ENCODE results near the gene SOX12.
A peak's percentile ranks its signal among the peaks of the same experiment; 100 is the strongest.
"Not testable (repeated sequence)": the region's sequence is repeated elsewhere in the genome, so short reads cannot be mapped to it uniquely, and the experiment has no call there.

The SOX12 gene

DNA sequence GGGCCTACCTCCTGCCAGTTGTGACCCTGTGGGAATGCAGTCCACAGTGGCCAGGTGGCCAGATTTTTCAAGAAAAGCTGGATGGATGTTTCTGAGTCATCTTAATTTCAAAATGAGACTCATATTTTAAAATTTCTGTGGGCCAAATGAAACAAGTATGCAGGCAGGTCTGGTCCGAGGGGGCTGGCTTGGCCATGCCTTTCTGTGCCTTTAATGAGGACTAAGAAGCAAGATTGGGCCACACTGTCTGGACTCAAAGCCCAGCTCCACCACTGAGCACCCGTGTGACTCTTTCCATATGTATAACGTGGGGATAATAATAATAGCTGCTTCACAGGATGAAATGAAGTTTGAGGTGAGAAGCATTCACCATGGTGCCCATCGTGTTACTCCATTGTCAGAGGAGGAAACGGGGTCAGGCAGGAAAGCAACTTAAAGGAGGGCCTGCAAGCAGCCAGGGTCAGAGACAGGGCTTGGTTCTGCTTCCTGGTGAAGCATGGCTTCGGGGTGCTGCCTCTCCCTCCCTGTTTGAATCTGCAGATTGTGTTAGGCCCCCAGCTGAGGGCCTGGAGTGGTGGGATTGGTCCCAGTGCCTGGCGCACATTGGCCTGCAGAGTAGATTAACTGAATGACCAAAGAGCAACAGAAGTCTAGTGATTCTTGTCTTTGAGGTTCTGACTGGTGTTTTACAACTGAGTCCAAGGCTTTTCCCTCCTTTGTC, 3.8 kb downstream of the SOX12 start:
- no peak for DNase-seq

DNA sequence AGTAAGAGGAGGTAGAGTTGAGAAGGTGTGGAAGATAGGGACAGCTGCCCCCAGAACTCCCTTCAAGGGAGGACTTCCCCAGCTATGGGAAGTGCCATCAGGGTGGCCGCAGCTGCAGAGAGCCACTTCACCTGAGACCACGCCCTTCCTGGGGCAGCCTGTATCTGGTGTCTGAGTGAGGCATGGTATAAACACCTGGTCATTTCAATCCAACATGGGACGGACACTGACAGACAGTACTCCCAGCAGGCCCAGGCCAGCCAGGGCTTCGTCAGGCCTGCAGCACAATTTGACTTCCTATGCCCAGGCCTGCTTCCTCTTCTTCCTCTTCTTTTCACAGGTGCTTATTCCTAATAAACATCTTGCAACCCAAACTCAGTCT, 4.5 kb downstream of the SOX12 start:
- DNase-seq, result no peak

DNA sequence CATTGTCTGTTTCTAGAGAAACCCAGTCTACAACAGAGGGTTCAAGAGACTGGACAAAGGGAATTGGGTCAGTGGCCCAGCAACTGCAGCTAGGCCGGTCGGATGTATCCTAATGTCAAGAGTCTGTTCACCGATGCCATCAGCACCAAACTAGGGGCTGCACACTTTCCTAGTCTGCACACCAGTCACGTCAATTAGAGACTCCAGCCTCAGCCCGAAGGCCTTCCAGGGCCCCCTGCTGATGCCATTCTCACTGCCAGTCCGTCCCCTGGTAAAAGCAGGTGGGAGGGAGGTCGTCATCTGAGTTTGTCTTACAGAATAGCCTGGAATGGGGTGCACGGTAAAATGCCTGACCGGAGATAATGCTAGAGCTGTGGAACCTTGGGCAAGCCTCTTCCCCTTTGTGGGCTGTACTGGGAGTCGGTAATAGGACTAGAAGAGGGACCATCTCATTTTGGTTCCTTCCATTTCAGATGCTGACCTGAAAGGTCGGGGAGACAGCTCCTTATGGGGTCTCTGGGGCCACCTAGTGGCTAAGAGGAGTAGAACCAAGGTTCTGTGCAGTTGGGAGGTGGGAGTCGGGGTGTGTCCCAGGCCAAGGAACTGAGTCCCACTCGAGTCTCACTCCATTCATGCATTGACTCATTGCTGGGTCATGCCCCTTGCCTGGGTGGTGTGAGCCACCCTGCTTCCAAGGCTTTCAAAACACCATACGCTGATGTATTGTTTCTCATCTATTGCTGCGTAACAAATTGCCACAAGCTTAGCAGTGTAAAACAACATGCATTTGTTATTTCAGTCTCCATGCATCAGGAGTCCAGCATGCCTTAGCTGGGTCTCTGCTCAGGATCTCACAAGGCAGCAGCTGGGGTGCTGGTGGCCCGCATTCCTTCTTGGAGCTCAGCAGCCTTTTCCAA, 5.1 kb downstream of the SOX12 start:
- DNase-seq, result peak; percentile 39

DNA sequence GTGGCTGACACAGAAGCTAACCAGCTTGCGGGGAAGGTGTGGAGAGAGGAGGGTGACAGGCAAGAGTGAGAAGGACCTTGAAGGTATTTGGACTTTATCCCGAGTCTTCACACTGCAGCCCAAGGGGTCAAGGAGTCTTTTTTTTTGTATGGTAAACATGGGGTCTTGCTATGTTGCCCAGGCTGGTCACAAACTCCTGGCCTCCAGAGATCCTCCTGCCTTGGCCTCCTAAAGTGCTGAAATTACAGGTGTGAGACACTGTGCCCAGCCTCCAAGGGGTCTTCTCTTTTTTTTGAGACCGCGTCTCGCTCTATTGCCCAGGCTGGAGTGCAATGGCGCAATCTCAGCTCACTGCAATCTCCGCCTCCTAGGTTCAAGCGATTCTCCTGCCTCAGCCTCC, 9.2 kb downstream of the SOX12 start:
- no peak for DNase-seq

DNA sequence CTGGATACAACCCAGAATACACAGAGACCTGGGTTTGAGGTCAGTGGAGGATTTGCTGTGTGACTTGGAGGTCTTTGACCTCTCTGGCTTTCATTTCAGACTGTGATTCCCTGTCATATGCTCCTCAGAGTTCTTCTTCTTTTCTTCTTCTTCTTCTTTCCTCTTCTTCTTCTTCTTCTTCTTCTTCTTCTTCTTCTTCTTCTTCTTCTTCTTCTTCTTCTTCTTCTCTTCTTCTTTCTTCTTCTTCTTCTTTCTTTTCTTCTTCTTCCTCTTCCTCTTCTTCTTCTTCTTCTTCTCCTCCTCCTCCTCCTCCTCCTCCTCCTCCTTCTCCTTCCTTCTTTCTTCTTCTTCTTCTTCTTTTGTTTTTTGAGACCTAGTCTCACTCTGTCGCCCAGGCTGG, 10.7 kb downstream of the SOX12 start:
- not testable (repeated sequence) for DNase-seq

DNA sequence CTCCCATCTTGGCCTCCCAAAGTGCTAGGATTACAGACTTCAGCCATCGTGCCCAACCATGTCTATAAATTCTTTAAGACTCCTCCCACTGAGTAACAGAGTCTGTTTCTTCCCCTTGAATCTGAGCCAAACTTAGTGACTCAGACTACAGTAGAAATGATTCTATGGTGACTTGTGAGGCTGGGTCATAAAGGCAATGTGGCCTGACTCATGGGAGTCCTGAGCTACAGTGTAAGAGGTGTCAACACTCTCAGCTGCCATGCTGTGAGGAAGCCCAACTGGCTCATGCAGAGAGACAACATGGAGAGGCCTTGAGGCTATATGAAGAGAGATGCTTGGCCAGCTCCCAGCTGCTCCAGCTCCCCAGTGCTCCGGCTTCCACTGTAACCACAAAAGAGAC, 16.3 kb downstream of the SOX12 start:
- peak; percentile 51 for DNase-seq

DNA sequence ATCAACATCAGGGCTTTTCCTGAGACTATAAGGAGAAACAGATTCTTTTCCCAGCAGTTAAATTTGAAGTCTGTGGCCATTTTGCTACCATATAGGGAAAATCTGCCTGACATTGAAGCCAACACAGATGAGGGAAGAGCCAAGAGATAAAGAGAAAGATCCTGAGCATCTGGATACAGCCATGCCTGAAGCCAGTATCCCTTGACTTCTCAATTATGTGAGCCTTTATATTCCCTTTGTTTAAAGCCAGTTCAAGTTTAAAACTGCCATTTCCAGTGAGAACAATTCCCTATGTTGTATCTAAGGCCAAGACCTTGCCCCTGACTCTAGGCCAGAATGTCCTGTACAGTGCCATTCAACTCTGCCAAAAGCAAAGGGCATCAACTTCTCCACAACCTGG, 17.8 kb downstream of the SOX12 start:
- no peak for DNase-seq

DNA sequence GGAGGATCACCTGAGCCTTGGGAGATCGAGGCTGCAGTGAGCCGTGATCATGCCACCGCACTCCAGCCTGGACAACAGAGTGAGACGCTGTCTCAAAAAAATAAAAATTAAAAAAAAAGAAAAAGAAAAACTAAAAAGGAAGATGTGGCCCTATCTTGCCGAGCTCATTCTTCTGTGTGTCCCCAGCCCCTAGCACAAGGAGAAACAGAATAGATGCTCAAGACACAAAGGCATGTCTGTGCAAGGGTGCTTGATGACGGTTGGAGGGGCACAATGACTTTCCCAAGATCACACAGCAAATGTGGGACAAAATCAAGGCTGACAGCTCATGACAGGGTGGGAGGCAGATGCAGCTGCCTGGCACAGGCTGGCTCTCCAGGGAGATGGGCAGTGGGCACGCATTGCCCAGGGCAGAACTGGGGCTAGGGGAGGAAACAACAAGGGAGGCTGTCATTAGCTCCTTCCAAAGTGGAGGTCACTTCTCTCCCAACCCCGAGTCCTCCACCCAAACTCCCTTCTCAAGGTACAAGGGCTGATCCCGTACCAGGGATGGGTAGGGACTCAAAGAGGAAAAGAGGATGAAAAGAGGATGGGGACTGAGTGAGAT, 20.8 kb downstream of the SOX12 start:
- DNase-seq, result no peak

DNA sequence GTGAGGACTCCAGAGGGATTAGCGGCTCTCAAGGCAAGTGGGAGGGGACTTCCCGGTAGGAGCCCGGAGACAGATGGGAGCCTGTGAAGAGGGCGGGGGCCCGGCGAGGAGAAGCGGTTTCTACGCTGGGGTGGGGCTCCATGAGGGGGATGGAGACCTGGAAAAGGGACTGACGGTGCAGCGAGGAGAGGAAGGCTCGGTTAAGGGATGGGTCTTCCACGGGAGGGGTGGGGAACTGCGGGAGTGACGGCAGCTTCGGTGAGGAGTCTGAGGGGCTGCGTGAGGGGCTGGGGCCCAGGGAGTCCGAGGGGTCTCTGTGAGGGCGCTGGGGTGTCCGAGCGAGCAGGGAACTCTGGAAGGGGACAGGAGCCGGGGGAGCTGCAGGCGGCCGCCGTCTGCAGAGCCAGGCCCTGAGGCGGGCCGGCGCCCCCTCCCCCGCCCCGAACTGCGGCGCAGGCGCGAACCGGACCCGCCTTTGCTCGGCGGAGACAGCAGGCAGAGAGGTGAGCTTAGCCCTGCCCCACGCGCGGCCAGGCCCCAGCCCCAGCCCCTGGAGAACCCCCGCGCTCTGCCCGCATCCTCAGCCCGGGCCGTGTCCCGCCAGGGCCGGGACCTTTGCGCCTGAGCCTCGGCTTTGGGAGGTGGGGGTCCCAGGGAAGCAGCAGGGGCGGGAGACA, 21.4 kb downstream of the SOX12 start, which contains the start of gene NRSN2:
NRSN2 (plus strand) TSS at position 472 of the 677 bp plus-strand sequence. CDS start 2,533 bp downstream, outside the sequence.
- no peak for DNase-seq

DNA sequence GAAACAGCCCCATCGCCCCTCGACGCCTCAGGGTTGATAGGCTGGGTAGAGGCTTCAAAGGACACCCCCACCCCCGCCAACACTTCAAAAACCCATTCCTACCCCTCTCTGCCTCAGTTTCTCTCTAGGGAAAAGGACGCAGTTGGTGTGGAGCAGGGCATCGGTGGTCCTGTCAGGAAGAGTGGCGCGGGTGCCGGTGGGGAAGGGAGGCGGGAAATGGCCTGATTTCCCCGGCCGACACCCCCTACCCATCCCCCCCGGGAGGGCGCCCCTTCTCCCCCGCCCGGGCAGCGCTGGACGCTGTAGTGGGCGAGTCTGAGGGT, 21.9 kb downstream of the SOX12 start:
- no peak for DNase-seq

DNA sequence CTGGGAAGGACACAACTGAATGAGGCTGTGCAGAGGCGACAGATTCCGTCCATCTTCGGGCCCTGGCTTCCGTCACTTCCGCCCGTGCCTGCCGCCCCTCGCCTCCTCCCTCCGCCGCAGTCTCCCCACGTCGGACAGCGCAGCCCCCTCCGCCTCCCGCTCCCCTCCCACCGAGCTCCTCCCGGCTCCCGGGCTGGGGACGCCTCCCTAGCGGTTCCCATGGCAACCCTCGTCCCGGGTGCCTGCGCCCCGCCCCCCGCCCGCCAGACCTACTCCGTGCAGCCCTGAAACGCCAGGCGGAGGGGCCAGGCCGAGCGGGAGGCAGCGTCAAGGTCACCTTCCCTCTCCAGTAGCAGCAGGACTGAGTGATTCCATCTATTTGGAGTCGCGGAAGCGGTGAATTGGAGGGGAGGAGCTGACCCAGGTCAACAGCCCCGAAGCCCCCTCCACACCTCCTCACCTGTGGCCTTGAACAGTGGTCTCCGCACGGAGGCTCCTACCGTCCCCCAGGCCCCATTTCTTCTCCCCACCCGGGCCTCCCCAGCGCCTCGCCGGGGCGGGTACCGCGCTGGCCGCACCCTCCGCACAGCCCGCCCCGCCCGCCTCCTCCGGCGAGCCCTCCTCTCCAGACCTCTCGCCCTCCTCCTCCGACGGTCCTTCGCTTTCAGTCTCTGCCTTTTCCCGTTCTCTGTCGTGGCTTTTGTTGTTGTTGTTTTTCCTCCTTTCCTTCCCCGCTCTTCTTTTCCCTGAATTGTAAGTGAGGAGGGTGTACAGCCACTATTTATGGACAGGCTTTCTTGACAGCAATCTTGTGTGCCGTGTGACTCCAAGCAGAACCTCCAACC, 22.5 kb downstream of the SOX12 start:
- DNase-seq, result peak; percentile 56

DNA sequence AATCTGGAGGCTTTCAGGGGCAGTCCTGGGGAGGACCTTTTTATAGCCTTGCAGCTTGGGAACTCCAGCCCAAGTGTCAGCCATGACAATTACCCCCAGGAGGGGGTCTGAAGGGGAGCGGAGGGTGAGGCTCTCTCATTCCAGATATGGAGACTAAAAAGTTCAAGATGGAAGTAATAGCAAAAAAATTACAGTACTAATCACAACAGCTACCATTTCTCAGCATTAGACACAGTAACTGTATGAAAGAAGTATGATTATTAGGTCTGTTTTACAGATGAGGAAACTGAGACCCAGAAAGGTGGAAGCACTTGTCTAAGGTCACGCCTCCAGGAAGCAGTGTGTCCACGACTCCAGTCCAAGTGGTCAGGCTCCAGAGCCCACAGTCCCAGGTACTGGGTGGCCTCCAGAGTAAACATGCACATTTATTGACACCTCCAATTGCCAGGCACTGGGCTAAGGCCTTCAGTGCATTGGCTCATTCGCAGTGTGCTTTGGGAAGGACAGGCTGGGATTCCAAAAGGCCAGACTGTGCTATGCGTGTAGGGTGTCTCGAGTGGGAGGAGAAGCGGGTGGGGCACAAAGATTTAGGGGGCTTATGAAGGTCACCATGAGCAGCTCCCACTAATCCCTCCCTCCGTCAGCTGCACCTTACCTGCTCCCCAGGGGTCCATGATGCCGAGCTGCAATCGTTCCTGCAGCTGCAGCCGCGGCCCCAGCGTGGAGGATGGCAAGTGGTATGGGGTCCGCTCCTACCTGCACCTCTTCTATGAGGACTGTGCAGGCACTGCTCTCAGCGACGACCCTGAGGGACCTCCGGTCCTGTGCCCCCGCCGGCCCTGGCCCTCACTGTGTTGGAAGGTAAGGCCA, 23.9 kb downstream of the SOX12 start:
- DNase-seq, result no peak

DNA sequence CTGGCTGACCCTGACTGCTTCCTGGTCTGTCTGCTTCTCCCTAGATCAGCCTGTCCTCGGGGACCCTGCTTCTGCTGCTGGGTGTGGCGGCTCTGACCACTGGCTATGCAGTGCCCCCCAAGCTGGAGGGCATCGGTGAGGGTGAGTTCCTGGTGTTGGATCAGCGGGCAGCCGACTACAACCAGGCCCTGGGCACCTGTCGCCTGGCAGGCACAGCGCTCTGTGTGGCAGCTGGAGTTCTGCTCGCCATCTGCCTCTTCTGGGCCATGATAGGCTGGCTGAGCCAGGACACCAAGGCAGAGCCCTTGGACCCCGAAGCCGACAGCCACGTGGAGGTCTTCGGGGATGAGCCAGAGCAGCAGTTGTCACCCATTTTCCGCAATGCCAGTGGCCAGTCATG, 27.8 kb downstream of the SOX12 start:
- no peak for DNase-seq

DNA sequence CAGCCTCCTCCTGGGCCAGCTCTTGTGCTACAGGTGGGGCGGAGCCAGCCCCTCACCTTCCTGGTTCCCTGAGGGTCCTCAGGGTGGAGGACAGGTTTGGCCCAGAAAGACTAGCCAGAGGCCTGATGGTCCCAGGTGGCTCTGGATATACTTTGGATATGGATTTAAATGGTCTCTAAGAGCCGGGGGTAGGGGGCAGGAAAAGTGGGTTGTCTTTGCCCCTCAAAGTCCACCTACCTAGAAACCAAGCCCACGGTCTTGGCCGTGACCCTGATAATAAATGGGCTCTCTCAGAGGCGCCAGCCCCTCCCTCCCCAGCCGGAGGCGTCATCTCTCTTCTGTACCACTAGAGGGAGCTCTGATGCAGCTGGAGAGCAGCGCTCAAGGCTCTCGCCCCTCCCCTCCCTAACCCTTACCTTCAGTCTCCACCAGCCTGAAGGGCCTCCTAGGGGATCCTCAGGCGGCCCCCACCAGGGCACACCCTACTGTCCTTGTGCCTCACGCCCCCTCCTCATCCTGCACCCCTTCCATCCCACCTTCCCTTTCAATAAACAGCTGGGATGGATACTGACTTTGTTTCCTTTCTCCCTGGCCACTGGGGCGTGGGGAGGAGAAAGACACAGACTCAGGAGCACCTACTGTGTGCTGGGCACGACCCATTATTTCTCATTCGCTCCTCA, 29.1 kb downstream of the SOX12 start:
- peak; percentile 68 for DNase-seq

DNA sequence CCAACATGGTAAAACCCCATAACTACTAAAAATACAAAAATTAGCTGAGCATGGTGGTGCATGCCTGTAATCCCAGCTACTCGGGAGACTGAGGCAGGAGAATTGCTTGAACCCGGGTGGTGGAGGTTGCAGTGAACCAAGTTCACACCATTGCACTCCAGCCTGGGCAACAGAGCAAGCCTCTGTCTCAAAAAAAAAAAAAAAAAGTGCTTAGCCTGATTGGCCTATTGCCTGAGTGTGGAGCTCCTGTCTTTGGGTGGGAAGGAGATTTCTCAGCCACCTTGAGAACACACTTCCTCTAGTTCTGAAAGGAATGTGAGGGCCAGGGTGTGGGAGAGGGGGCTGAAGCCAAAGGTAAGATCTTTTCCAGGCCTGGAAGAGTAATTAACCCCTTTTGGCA, 30.8 kb downstream of the SOX12 start:
- DNase-seq, result not testable (repeated sequence)

DNA sequence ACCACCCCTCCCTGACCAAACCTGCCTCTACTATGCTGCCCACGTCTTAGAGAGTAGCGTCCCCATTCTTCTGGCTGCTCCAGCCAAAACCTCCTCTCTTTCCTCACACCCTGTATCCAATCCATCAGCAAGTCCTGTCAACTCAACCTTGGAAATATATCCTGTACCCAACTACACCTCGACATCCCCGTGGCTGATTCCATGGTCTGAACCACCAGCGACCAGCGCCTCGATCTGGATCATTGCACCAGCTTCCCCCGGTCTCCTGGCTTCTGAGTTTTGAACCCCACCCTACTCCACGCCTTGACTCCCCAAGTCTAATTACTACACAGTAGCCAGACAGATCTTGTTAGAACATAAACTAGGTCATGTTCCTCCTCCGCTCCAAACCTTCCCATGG, 31.4 kb downstream of the SOX12 start:
- DNase-seq, result no peak

DNA sequence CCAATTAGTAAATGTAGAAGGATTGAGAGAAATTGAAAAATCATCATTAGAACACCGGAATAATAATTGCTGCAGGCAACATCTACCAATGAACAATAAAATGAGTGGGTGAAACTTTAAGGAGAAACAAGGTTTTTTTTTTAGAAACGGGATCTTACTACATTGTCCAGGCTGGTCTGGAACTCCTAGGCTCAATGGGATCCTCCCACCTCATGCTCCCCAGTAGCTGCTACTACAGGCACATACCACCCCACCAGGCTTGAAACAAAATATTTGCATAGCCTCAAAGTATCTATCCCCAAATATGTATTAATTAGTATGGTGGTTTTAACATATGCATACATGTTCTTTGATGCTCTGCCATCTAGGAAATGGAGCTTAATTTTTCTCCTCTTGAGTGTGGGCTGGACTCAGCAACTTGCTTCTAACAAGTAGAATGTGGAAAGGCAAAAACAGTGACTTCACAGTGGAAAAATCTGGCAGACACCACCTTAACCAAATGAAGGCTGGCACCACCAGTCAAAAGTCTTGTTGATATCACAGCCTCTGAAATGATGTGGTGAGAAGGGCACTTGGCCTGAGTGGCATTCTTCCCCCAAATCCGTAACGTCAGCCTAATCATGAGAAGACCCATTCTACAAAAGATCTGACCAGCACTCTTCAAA, 33.7 kb downstream of the SOX12 start:
- no peak for DNase-seq

DNA sequence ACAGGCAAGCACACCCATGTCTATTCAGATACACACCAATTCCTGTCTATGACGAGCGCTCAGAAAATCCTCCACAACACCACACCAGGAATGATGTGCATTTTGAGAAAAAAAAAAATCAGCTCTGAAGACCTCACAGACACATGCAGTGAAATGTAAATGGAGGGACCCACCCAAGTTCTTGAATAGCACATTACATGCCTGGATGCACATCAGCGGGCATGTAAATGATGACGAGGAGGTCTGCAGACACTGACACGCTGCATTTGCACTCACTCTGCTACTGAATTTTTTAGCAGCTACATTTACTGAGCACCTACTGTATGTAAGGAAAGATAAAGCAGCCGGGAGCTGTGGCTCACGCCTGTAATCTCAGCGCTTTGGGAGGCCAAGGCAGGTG, 36.2 kb downstream of the SOX12 start:
- no peak for DNase-seq

DNA sequence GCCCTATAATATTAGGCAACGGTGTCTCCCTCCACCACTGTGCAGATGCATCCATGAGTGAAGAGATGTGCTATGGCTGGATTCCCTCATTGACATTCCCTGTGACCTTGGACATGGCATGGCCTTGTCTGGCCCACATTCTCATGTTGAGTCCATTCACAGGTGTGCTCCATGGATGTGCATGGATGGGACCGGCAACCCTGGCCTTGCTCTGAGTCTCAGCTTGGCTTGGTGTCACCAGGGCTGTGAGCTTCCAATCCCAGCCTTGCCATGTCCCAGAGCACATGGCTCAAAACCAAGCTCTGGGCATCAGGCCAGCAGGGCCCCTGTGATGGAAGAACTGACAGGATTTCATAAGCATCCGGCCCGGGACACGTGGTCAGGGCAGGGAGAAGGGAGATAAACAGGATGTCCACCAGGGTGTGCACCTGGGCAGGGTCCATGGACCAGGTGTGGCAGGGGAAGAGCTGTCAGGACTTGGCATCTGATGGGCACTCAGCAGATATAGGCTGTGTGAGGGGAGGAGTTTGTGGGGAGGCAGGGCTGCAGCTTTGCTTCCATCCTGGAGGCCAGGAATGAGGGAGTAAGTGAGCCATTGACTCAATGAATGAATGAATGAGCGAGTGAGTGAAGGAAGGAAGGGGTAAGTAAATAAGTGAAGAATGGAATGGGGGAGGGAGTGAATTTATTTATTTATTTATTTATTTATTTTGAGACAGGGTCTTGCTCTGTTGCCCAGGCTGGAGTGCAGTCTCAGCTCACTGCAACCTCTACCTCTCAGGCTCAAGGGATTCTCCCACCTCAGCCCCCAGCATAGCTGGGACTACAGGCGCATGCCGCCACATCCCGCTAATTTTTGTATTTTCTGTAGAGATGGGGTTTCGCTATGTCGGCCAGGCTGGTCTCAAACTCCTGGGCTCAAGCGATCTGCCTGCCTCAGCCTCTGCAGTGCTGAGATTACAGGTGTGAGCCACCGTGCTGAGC, 37.2 kb downstream of the SOX12 start:
- DNase-seq, result peak; percentile 12

Data from stimulated activated CD4-positive, alpha-beta T cell treated with anti-CD3 and anti-CD28 coated beads, Interleukin-12 subunit alpha, Interleukin-12 subunit beta, amount 100 ng/mL, for 4 hours (primary cell).